GM21619 (cell line): ENCODE data around the gene ZYX.
A peak's percentile ranks its signal among the peaks of the same experiment; 100 is the strongest.

ENCODE experiments used
- ATAC-seq: cut with Tn5 transposase; IDR thresholded peaks from one replicate; pipeline ENCODE4 v1.9.1; 2021; ENCODE audit not compliant: unreplicated experiment

ZYX gene

GRCh38 chr7:143362131-143363015 lies 18.8 kb upstream of the ZYX start, which contains the start of gene FAM131B:
FAM131B (minus strand) TSS chr7:143362713; CDS start chr7:143362603, 110 bp downstream.
- peak; percentile 49 for ATAC-seq

- no peak for ATAC-seq
Measured at GRCh38 chr7:143363016-143363937, 17.9 kb upstream of the ZYX start.

- no peak for ATAC-seq
Measured at GRCh38 chr7:143367972-143368371, 13.2 kb upstream of the ZYX start.

- ATAC-seq = no peak
Measured at GRCh38 chr7:143368387-143368786, 12.8 kb upstream of the ZYX start.

GRCh38 chr7:143369678-143370651 lies 11.2 kb upstream of the ZYX start:
- ATAC-seq = no peak

- ATAC-seq = no peak
Measured at GRCh38 chr7:143372070-143372469, 9.1 kb upstream of the ZYX start.

GRCh38 chr7:143373255-143373794 lies 7.8 kb upstream of the ZYX start:
- ATAC-seq = no peak

- ATAC-seq = no peak
Measured at GRCh38 chr7:143374561-143374960, 6.6 kb upstream of the ZYX start.

GRCh38 chr7:143375298-143376034 lies 5.7 kb upstream of the ZYX start:
- no peak for ATAC-seq

GRCh38 chr7:143376396-143376795 lies 4.7 kb upstream of the ZYX start:
- no peak for ATAC-seq

- ATAC-seq = no peak
Measured at GRCh38 chr7:143379611-143380259, 1.4 kb upstream of the ZYX start.

GRCh38 chr7:143380260-143380645 lies 892 bp upstream of the ZYX start:
- peak; percentile 43 for ATAC-seq

GRCh38 chr7:143381427-143382125 lies 431 bp downstream of the ZYX start:
- peak; percentile 19 for ATAC-seq

- ATAC-seq = no peak
Measured at GRCh38 chr7:143382126-143382790, 1.1 kb downstream of the ZYX start.

- no peak for ATAC-seq
Measured at GRCh38 chr7:143382791-143383641, 1.9 kb downstream of the ZYX start.

- no peak for ATAC-seq
Measured at GRCh38 chr7:143383642-143383957, 2.5 kb downstream of the ZYX start.

GRCh38 chr7:143384148-143384547 lies 3.0 kb downstream of the ZYX start:
- ATAC-seq = no peak
